ACHN (cell line): ENCODE measurements around the gene CPAMD8.

Experiments
- DNase-seq: peaks from one replicate; pipeline ENCODE4 v3.0.0-alpha.2; 2015
- in situ Hi-C: cut with HindIII; loops from 2 replicates; pipeline ENCODE4 v1.10.0; 2017; ENCODE audit warnings: low sequenced_read_pairs, low pct_ligation_motif_present, low pct_unique_long_range_greater_than_20kb

Gene CPAMD8

DNA sequence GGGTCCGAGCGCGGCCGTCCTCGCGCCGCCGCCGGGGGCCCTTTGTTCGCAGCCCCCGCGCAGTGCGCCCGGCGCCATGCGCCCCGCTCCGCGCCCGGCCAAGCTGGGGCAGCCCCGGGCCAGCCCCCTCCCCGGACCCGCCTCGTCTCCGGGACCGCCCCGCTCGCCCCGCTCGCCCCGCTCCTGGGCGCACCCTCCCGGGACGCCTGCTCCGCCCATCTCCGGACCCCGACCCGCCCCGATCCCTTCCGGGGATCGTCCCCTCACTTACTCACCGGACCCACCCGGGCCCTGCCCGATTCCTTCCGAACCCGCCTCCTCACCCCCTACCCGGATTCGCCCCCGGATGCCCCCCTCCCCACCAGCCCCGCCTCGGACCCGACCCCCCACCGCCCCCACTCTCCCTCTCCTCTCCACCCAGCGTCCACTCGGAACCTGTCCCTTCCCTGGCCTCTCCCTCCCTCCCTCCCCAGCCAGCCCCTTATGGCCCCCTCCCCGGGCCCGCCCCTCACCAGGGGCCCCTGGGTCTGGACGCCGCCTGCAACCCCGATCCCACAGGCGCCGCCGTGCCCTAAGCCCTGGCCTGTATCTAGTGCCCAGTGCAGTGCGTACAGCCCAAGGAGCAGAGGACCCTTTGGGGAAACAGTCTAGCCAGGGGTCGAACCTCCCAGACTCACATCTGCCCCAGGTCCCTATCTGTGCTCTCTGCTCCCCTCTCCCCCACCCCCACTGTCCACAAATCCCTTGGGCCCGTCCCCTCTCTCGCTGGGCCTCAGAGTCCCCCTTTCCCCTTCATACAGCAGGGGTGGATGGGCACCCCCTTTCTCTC, at the start of gene CPAMD8:
CPAMD8 (minus strand) TSS at position 105 of the 829 bp plus-strand sequence. CDS start 168 bp downstream, outside the sequence.
- no peak for DNase-seq
- in situ Hi-C loops = no loop called here

GRCh38 chr19:17075864-17076542, 49.4 kb upstream of the CPAMD8 start:
- DNase-seq = peak; percentile 35
- in situ Hi-C loops = no loop called here

GRCh38 chr19:17075035-17075863, 48.6 kb upstream of the CPAMD8 start, which contains the start of the genes HAUS8 and MYO9B:
TSS of gene HAUS8 (minus strand) at chr19:17075452. CDS start at chr19:17075422, 30 bp downstream.
TSS of gene MYO9B (plus strand) at chr19:17075777. CDS start at chr19:17101718, 25,941 bp downstream.
- in situ Hi-C loops = no loop called here
- DNase-seq = peak; percentile 98

DNA sequence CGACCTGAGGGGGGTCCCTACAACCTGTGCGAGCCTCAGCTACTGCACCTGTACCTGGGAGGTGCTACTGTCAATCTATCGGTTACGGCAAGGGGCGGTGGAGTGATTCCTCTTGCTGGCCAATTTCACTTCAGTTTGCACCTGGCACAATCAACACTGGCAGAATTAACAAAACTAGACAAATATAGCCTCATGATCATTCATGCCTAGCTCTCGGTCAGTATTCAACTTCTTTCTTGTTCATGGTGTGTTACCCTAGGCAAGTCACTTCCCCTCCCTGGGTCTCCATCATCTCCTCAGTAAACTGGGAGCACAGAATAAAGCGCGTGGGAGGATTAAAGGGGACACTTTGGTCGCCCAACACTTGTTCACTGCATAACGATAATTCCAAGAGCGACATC, 48.0 kb upstream of the CPAMD8 start:
- in situ Hi-C loops = no loop called here
- DNase-seq = no peak

DNA sequence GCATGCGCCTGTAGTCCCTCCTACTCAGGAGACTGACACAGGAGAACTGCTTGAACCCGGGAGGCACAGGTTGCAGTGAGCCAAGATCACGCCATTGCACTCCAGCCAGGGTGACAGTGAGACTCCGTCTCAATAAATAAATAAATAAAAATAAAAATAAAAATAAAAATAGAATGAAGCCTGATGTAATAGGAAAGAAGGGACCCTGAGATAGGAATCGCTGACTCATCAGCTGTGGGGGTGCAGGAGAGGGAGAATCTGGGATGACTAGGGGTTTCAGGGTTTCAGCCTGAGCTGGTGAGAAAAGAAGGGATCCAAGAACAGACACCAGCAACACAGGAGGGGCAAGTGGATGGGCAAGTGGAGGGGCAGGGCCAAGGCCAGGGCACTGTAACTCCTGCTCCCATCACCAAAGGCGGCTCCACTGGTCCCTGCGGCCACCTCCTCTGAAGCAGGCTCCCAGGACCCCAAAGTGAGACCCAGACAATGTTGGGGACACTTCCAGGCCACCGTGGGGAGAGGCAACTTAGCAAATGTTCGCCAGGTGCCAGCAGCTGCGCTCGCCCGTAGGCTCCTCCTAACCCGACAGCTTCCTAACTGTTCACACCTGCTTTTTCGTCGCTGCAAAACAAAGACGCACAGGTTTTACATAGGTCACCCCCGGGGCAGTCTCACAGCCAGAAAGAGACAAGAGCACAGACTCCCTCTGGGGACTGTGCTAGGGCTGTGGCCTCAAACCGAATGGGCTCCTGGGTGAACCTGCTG, 47.4 kb upstream of the CPAMD8 start:
- in situ Hi-C loops = no loop called here
- DNase-seq = no peak

DNA sequence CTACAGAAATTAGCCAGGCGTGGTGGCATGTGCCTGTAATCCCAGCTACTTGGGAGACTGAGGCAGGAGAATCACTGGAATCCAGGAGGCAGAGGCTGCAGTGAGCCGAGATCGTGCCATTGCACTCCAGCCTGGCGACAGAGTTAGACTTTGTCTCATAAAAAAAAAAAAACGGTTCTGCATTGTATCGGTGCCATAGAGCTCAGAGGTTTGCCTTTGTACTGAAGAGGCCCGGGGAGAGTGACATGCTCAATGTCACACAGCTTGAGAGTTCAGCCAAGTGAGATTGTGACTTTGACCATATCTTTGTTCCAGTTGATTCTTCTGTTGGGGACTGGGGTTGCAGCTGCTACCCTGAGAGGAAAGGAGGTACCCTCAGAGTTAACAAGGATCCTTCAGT, 44.3 kb upstream of the CPAMD8 start:
- DNase-seq = no peak
- in situ Hi-C loops = no loop called here

DNA sequence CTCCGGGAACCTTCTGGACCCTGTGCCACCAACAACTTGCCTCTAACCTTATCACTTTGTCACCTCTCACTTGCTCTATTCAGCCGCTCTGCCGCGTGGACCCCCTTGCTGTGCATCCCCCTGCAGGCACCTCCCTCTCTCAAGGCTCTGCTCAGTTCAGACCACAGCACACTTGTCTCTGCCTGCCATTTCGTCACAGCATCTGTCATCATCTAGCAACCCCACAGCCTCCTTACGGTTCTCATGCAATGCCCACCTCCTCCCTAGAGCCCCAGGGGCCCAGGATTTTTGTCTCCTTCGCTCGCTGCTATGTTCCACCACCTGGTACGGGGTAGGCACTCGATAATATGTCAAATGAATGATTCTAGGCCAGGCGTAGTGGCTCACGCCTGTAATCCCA, 43.8 kb upstream of the CPAMD8 start:
- DNase-seq = no peak
- in situ Hi-C loops = no loop called here

DNA sequence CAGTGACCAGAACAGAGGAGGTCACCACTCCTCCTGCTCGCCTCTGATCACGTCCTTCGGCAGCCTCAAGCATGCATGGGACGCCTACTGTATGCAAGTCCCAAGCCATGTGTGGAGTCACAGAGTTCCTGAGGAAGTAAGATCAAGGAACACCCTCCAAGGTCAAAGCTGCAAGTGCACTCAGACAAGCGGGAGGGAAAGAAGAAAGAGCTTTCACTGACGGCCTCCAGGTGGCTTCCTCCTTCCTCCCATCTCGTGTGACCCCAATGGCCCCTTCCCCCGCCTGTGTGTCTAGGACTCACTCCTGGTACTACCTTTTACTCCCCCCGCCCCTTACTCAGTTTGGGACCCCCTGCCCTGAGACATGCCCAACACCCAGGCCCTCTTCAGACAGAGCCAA, 42.6 kb upstream of the CPAMD8 start:
- DNase-seq = no peak
- in situ Hi-C loops = no loop called here

GRCh38 chr19:17063428-17063827, 36.8 kb upstream of the CPAMD8 start:
- in situ Hi-C loops = no loop called here
- DNase-seq = no peak

DNA sequence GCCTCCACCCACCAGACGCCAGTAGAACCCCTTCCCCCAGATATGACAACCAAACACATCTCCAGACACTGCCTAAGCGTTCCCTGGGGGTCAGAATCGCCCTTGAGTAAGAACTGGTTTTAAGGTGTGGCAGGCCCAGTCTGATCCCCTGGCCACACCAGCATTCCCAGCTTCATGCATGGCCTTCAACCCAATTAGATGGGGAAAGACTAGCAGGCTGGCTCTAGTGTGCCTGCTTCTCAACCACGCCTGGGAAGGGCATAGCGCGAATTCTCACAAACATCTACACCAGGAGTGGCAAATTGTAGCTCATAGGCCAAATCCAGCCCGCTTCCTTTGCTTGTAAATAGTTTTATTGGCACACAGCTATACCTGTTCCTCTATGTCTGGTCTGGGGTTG, 35.1 kb upstream of the CPAMD8 start:
- in situ Hi-C loops = no loop called here
- no peak for DNase-seq

DNA sequence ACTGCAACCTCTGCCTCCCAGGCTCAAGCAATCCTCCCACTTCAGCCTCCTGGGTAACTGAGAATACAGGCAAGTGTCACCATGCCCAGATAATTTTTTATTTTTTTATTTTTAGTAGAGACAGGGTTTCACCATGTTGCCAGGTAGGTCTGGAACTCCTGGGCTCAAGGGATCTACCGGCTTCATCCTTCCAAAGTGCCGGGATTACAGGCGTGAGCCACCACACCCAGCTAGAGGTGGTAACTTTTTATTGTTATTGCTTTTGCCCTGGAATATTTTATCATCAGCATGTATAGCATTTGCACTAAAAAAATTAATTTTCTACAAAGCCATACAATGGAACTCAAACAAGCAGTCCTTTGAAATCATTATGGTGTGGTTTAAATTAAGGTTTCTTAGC, 34.6 kb upstream of the CPAMD8 start:
- in situ Hi-C loops = no loop called here
- DNase-seq = no peak

DNA sequence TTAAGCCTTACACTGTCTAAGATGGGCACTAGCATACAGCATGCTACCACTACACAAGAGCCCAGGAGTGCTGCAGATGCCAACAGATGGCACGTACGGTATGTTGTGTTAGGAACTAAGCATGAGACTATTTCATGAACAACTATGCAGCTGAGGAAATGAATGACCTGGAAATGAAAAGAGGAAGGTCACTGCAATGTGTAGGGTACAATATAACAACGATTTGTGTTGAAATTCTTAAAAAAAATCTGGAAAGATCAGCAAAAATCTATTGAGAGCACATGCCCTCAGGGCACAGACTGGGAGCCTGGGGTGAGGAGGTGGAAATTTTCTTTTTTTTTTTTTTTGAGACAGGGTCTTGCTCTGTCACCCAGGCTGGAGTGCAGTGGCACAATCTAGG, 34.2 kb upstream of the CPAMD8 start:
- in situ Hi-C loops = no loop called here
- no peak for DNase-seq

- no peak for DNase-seq
- in situ Hi-C loops = no loop called here
Observed at GRCh38 chr19:17058236-17058635, 31.6 kb upstream of the CPAMD8 start.

GRCh38 chr19:17055636-17056035, 29.0 kb upstream of the CPAMD8 start:
- no peak for DNase-seq
- in situ Hi-C loops = no loop called here

DNA sequence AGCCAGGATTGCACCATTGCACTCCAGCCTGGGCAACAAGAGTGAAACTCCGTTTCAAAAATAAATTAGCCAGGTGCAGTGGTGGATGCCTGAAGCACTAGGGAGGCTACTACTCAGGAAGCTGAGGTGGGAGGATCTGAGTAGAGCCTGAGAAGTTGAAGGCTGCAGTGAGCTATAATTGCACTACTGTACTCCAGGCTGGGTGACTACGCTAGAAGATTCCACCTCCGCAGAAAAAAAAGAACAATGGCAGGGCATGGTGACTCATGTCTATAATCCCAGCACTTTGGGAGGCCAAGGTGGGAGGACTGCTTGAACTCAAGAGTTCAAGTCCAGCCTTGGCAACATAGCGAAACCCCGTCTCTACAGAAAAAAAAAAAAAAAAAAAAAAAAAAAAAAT, 28.1 kb upstream of the CPAMD8 start:
- in situ Hi-C loops = no loop called here
- DNase-seq = no peak

GRCh38 chr19:17052439-17052838, 25.8 kb upstream of the CPAMD8 start:
- peak; percentile 49 for DNase-seq

DNA sequence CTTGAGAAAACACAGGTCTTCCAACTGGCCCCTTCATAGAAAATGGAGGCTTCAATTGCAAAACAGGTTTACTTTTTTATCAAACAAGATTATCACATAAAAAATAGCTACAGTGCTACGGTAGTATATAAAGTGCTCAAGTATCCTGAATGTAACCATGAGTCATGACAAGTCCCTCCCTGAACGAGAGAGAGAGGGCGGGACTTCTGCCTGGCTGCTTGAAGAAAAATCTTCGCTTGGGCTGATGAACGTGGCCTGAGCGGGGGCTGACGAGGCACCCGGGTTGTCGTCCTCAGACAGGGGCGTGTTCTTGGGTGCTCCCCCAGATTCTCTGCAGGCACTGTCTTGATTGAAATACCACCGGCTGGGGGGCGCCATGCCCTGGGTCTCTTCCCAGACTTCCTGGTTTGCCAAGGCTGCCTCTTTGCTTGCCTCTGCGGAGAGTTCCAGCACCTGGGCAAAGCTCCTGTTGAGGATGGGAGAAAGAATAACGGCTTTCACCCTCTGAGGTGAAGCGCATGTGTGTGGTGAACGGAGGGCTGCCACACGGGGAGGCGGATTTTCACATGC, 23.2 kb upstream of the CPAMD8 start:
- peak; percentile 21 for DNase-seq
- in situ Hi-C loops = no loop called here

More at GRCh38 chr19:17052439-17052838, 25.8 kb upstream of the CPAMD8 start:
- in situ Hi-C loops = no loop called here

GRCh38 chr19:17048885-17049453, 22.4 kb upstream of the CPAMD8 start:
- no peak for DNase-seq
- in situ Hi-C loops = no loop called here
